Kasumi-1 (cell line): Measurements from ENCODE around the gene ASAP2.

Experiments
- DNase-seq, 2 experiments: peaks; one replicate each; lab custom pipeline; 2025; lab: John Stamatoyannopoulos, UW

ASAP2 gene

GRCh38 chr2:9325428-9325827 lies 118.8 kb downstream of the ASAP2 start:
- no peak for DNase-seq

- DNase-seq: no peak
These were observed 120.4 kb downstream of the ASAP2 start for GRCh38 chr2:9326975-9327374.

DNA sequence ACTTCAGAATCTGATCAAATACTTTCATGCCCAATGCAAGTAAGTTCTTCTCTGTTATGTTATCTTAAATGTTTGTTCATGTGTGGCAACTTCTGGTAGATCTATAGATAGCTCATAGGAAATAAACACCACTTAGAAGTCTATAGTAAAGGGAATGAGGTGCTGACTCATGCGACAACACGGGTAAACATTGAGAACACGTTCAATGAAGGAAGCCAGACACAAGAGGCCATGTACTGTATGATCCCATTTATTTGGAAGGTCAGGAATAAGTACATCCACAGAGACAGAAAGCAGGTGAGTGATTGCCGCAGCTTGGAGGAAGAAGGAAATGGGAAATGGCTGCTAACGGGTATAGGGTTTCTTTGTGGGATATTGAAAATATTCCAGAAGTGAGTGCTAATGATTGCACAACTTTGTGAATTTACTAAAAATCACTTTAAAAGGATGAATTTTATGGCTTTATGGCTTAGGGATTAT lies 121.3 kb downstream of the ASAP2 start:
- no peak for DNase-seq

DNA sequence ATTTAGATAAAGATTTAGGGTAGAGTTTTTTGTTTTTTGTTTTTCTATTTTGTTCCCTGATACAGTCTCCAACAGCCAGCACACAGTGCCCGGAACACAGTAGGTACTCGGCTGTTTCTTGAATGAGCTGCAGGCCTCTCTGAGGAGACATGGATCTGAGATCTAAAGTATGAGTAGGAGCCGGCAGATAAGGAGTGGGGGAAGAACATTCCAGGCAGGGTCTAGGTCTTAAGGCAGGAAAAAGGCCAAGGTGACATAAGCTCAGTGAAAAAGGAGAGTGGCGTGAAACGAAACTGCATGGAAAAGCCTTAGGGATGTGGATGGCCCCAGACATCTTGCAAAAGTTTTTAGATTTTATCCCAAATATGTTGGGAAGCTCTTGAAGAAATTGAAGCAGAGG lies 122.3 kb downstream of the ASAP2 start:
- DNase-seq: no peak

DNA sequence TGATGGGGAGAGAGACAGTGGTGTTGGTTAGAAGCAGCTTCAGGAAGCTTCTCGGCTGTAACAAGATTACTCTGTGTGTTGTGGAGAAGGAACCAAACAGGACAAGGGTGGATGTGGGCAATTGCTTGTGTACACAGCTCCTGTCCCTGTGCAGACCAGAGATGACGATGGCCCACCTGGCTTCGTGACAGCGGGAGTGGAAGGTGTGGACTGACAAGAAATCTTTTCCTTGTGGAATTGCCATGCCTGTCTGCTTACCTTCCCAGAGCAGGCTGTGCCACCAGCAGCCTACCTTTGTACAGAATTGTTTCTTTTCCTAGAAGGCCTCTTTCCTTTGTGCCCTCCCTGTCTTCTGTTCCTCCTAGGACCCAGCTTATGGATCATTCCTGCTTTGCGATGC lies 122.9 kb downstream of the ASAP2 start:
- no peak for DNase-seq

DNA sequence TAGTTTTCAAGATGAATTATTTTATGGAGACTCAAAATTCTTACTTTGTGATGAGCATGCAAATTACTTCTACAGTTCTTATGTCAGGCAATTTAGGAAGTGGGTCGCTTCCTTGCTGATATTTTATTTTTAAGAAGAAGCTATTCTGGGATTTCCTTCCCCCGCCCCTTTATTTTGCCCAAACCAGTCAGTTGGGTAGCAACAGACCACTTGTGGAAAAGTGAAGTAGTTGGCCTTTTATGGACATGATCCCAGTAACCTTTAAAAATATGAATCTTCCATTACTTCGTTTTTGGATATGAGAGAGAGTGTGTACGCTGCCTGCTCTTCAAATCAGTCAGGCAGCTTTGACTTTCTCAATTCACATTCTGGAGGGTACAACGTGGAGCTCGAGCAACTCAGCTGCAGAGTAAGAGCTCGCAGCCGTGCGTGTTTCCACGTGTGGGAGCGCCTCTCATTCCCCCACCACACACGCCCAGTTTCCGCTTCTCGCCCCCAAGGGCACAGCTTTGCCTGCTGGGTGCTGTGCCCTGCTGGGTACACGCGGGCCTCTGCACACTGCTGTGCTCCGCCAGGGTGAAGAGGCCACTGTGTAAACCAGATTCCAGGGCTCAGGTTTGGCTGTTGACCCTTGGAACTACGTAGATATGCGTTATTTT lies 124.1 kb downstream of the ASAP2 start:
- DNase-seq: peak; percentile 61

GRCh38 chr2:9331704-9332103 lies 125.1 kb downstream of the ASAP2 start:
- DNase-seq: no peak

GRCh38 chr2:9332136-9332852 lies 125.7 kb downstream of the ASAP2 start:
- no peak for DNase-seq

GRCh38 chr2:9332853-9333245 lies 126.2 kb downstream of the ASAP2 start:
- DNase-seq: no peak

DNA sequence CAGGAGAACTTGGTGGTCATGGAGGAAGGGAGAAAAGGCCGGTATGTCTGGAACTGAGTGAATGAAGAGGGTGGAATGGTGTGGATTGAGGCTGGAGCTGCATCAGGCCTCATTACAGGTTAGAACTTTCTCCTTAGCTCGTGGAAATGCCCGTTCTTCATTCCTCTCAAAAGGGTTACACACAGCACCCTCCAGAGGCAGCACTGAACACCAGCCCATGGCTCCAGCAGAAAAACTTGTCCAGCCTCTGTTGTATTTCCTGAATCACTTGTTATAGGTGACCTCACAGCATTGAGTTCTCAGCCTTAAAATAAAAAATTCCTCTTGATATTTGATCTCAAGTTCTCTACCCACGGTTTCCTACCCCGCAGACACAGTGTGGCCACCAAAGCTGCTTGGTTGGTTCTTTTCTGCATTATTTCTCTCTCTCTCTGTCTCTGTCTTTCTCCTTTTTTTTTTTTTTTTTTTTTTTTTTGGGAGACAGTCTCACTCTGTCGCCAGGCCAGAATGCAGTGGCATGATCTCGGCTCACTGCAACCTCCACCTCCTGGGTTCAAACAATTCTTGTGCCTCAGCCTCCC lies 127.1 kb downstream of the ASAP2 start:
- DNase-seq: peak; percentile 80 to 90

DNA sequence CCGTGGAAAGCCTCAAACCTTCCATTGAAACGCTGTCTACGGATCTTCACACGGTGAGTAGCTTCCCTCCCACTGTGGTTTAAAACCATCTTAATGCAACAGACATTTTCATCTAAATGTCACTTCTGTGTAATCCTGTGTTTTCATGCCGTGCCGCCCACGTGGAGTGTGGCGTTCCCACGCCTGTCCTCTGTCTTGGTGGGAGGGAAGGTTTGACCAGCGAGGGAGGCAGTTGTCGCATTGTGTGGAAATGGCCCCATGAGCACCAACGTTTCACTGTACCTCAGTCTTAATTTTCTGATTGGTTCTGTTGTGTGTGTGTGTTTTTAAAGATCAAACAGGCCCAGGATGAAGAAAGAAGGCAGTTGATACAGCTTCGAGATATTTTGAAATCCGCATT lies 128.1 kb downstream of the ASAP2 start:
- DNase-seq: no peak

DNA sequence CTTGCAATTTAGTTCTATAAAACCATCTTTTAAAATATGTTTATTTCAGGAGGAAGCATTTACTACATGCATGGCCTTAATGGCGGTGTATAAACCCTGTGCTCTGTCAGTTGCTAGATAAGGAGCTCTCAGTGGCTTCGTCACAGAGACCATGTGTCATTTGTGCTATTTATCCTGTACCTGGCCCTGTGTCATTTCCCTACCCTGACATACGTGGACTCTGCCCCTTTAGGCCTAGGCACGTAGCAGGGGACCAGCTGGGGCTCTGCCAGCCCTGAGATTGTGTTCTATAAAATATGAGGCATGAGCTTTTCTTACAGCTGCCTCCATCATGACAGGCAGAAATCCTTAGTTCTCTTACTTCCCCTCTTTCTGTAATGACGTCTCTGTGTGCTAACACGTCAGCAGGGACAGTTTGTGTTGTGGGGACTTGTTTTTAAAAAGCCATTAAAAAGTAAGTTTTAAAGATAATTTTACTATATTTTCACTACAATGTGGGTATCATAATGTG lies 128.8 kb downstream of the ASAP2 start:
- no peak for DNase-seq

- peak; percentile 49 to 53 for DNase-seq
These were observed 129.6 kb downstream of the ASAP2 start for GRCh38 chr2:9336241-9336575.

DNA sequence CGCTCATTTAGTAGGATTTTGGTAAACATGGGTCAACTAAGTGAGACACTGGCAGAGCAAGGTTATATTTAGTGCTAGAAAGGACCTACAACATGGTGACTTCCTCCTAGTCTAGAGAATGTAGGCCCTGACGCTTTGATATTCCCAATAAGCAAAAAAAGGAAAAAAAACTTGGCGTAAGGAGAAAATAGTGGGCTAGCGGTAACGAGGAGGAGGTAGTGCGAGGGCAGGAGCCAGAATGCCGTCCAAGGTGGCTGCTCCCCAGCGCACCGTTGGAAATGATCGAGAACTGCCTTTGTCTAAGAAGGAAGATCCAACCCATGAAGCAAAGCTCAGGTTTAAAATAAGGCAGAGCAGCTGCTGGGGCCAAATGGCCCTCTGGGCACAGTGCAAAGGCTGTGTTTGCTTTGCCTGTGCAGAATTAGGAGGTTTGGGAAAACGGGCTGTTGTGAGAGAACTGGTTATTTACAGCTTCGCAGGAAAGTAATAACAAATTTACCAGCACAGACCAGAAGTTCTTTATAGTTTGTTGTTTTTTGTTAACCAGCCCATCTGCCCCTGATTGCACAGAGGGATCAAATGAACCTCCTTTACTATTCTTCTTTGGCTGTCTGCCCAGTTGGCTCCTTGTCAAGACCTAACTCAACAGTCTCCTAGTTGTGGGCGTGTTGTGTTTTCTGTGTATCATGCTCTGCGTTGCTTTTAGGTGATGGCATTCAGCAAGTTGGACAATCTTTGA lies 130.1 kb downstream of the ASAP2 start:
- no peak for DNase-seq

GRCh38 chr2:9337901-9338300 lies 131.3 kb downstream of the ASAP2 start:
- DNase-seq: no peak

- no peak for DNase-seq
These were observed 134.8 kb downstream of the ASAP2 start for GRCh38 chr2:9341337-9341887.

DNA sequence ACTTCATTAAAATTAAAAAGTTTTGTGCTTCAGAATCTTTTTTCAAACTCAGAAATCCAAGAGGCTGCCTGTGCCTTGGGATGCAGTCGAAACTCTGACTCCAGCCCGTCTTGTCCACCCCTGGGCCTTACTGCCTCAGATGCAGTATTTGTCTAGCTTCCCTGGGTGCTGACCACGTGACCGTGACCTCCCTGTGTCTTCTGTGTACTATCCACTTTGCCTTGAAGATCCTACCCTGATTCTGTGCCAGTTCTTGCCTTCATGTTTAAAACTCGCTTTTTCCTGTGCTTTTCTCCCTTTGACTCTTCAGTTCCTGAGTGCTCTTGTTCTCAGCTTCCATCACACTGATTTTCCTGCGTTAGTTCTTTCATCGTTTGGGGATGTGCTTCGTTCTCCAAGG lies 136.0 kb downstream of the ASAP2 start:
- DNase-seq: no peak

GRCh38 chr2:9343524-9343923 lies 136.9 kb downstream of the ASAP2 start:
- no peak for DNase-seq

- DNase-seq: no peak
These were observed 137.8 kb downstream of the ASAP2 start for GRCh38 chr2:9344434-9344833.

GRCh38 chr2:9345343-9345742 lies 138.7 kb downstream of the ASAP2 start:
- DNase-seq: no peak

GRCh38 chr2:9345997-9346396 lies 139.4 kb downstream of the ASAP2 start:
- no peak for DNase-seq

DNA sequence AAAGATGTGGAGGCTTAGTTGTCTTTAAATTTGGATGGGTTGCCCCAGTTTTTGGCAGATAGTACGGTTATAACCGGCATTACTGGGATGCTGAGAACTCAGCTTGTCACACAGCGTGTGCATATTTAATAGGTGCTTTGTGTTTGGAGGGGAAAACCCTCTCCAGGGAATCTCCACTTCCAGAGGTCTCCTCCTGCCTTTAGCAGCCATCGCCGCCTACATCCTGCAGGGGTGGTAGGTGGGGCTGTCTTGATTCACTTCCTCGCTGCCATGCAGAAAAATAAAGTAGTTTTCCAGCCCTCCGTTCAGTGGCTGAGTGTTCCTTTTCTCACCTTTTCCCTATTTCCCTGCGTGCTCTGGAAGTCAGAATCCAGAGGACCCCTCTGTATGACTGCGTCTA lies 140.3 kb downstream of the ASAP2 start:
- DNase-seq: no peak
